ENCODE results near the gene LUZP2.

The LUZP2 gene

DNA sequence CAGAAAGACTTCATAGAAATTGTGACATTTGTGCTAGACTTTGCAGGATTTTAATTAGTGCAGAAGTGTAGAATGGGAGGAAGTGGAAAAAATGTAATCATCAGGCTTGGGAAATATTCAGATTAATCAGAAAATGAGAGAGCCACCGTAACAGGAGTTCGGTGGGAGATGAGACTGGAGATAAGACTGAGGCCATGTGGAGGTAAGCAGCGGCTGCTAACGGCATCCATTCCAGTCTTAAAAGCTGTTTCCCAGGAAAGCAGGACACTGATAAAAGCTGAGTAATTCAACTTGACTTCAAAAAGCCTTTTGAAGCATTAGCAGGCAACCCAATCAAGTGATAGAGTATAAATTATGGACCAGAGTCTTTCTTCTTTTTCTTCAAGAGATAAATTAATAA, 369.9 kb downstream of the LUZP2 start:
- no peaks in the 10 kb centered on the region for H3K4me1 ChIP-seq (ENCODE audit: control insufficient read depth, low read length)
- no peaks in the 10 kb centered on the region for H3K36me3 ChIP-seq (ENCODE audit: control insufficient read depth, low read length)
- H3K9me3 ChIP-seq (ENCODE audit: control insufficient read depth, insufficient read depth, low read length), result no peaks in the 10 kb centered on the region
- no peaks in the 10 kb centered on the region for H3F3A ChIP-seq (ENCODE audit: control insufficient read depth, insufficient read depth)
- no peaks in the 10 kb centered on the region for H3K9me2 ChIP-seq (replicated peaks; ENCODE audit: control insufficient read depth, low read length)
- no peaks in the 10 kb centered on the region for H3K79me2 ChIP-seq (ENCODE audit: control insufficient read depth, low read length)
- no peaks in the 10 kb centered on the region for H4K20me1 ChIP-seq (ENCODE audit: control insufficient read depth, insufficient read depth, low read depth, low read length)
- no peak overlapping the region for H3K4me2 ChIP-seq (ENCODE audit: low read length)
- no peak overlapping the region for H3K27ac ChIP-seq (ENCODE audit: low read depth, low read length)
- H3K4me3 ChIP-seq (ENCODE audit: low read length), result no peak overlapping the region
- no peaks in the 10 kb centered on the region for H3K27me3 ChIP-seq (ENCODE audit: control insufficient read depth, low read length)
- TF ChIP-seq, protein P1, sequence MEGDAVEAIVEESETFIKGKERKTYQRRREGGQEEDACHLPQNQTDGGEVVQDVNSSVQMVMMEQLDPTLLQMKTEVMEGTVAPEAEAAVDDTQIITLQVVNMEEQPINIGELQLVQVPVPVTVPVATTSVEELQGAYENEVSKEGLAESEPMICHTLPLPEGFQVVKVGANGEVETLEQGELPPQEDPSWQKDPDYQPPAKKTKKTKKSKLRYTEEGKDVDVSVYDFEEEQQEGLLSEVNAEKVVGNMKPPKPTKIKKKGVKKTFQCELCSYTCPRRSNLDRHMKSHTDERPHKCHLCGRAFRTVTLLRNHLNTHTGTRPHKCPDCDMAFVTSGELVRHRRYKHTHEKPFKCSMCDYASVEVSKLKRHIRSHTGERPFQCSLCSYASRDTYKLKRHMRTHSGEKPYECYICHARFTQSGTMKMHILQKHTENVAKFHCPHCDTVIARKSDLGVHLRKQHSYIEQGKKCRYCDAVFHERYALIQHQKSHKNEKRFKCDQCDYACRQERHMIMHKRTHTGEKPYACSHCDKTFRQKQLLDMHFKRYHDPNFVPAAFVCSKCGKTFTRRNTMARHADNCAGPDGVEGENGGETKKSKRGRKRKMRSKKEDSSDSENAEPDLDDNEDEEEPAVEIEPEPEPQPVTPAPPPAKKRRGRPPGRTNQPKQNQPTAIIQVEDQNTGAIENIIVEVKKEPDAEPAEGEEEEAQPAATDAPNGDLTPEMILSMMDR (IDR thresholded peaks at IDR 0.05; ENCODE audit: low read depth, low read length, poor library complexity, severe bottlenecking), result no peak
- no peak for TF ChIP-seq EZH2phosphoT487 (IDR thresholded peaks at IDR 0.05; ENCODE audit: borderline replicate concordance, low read length)

DNA sequence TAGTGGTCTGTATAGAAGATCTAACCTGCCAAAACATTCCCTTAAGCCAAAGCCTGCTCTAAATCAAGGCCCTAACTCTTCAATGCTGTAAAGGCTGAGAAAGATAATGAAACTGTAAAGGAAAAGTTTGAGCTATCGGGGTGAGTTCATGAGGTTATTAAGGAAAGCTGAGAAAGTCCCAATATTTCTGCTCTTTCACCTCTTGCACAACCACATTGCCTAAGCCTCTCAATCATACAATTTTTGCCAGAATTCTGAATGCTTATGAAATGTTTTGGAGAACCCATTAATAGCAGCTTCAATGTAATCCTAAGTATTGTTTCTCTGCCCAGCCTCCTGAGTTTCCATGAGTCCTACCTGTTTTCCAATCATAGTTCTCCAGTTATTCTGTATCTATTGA, 373.2 kb downstream of the LUZP2 start:
- H3K4me2 ChIP-seq (ENCODE audit: low read length), result no peak overlapping the region
- H4K20me1 ChIP-seq (ENCODE audit: control insufficient read depth, insufficient read depth, low read depth, low read length), result no peaks in the 10 kb centered on the region
- no peaks in the 10 kb centered on the region for H3F3A ChIP-seq (ENCODE audit: control insufficient read depth, insufficient read depth)
- no peak overlapping the region for H3K4me3 ChIP-seq (ENCODE audit: low read length)
- no peaks in the 10 kb centered on the region for H3K36me3 ChIP-seq (ENCODE audit: control insufficient read depth, low read length)
- H3K27me3 ChIP-seq (ENCODE audit: control insufficient read depth, low read length), result no peaks in the 10 kb centered on the region
- H3K9me2 ChIP-seq (replicated peaks; ENCODE audit: control insufficient read depth, low read length), result no peaks in the 10 kb centered on the region
- H3K9me3 ChIP-seq (ENCODE audit: control insufficient read depth, insufficient read depth, low read length), result no peaks in the 10 kb centered on the region
- no peak overlapping the region for H3K27ac ChIP-seq (ENCODE audit: low read depth, low read length)
- H3K4me1 ChIP-seq (ENCODE audit: control insufficient read depth, low read length), result no peaks in the 10 kb centered on the region
- TF ChIP-seq, protein P1 (IDR thresholded peaks at IDR 0.05; ENCODE audit: low read depth, low read length, poor library complexity, severe bottlenecking), result no peak
- no peak for TF ChIP-seq EZH2phosphoT487 (IDR thresholded peaks at IDR 0.05; ENCODE audit: borderline replicate concordance, low read length)
- no peaks in the 10 kb centered on the region for H3K79me2 ChIP-seq (ENCODE audit: control insufficient read depth, low read length)

DNA sequence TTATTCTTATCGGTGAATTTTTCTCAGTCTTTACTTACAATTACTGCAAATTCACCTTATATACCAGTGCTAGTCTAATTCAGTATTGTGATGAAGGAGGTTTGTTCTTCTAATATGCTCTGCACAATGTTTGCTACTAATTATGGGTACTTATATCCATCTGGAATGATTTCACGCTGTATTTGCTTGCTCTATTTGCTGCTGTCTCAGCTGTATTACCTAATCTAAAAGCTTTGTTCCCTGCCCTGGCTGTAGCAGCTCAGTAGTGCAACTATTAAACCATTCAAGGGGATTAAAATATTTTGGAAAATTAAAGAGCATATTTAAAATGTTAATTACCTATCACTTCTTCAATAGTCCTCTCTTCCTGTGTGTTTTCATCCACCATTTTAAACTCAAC, 375.3 kb downstream of the LUZP2 start:
- TF ChIP-seq, protein P1 (IDR thresholded peaks at IDR 0.05; ENCODE audit: low read depth, low read length, poor library complexity, severe bottlenecking), result no peak
- TF ChIP-seq EZH2phosphoT487 (IDR thresholded peaks at IDR 0.05; ENCODE audit: borderline replicate concordance, low read length), result no peak
- H4K20me1 ChIP-seq (ENCODE audit: control insufficient read depth, insufficient read depth, low read depth, low read length), result no peaks in the 10 kb centered on the region
- H3K4me1 ChIP-seq (ENCODE audit: control insufficient read depth, low read length), result no peaks in the 10 kb centered on the region
- no peaks in the 10 kb centered on the region for H3K36me3 ChIP-seq (ENCODE audit: control insufficient read depth, low read length)
- no peak overlapping the region for H3K4me3 ChIP-seq (ENCODE audit: low read length)
- no peak overlapping the region for H3K27ac ChIP-seq (ENCODE audit: low read depth, low read length)
- no peaks in the 10 kb centered on the region for H3K9me2 ChIP-seq (replicated peaks; ENCODE audit: control insufficient read depth, low read length)
- H3K9me3 ChIP-seq (ENCODE audit: control insufficient read depth, insufficient read depth, low read length), result no peaks in the 10 kb centered on the region
- no peaks in the 10 kb centered on the region for H3K27me3 ChIP-seq (ENCODE audit: control insufficient read depth, low read length)
- no peaks in the 10 kb centered on the region for H3K79me2 ChIP-seq (ENCODE audit: control insufficient read depth, low read length)
- H3K4me2 ChIP-seq (ENCODE audit: low read length), result no peak overlapping the region
- no peaks in the 10 kb centered on the region for H3F3A ChIP-seq (ENCODE audit: control insufficient read depth, insufficient read depth)

Data from DOHH2 (cell line).